Activated T-helper 1 cell treated with anti-CD3 and anti-CD28 coated beads, Interleukin-2, amount 50 U/mL, for 16 hours (primary cell): ENCODE data around the gene HRH4.

ENCODE experiments used
- DNase-seq, 2 donors: peaks; one replicate each; pipeline ENCODE4 v3.0.0-alpha.2; 2020; ENCODE audit warnings: low read depth in 1 of 2, low spot score in 1 of 2

The HRH4 gene

GRCh38 chr18:24504401-24504800 lies 44.0 kb downstream of the HRH4 start:
- DNase-seq: no peak

GRCh38 chr18:24506175-24506574 lies 45.7 kb downstream of the HRH4 start:
- no peak for DNase-seq

GRCh38 chr18:24509435-24509834 lies 49.0 kb downstream of the HRH4 start:
- DNase-seq: no peak

GRCh38 chr18:24514439-24514838 lies 54.0 kb downstream of the HRH4 start:
- no peak for DNase-seq

- no peak for DNase-seq
Observed at GRCh38 chr18:24515721-24516120, 55.3 kb downstream of the HRH4 start.

- no peak for DNase-seq
Observed at GRCh38 chr18:24516261-24516660, 55.8 kb downstream of the HRH4 start.

GRCh38 chr18:24517554-24517953 lies 57.1 kb downstream of the HRH4 start:
- DNase-seq: no peak

GRCh38 chr18:24518596-24518995 lies 58.2 kb downstream of the HRH4 start:
- DNase-seq: no peak
